ENCODE measurements around the gene FSTL4. TPM values are rescaled to one million over a fixed set of nuclear protein-coding genes. Genes with fewer than 3 reads are reported as not detected.

FSTL4 gene
- total RNA-seq, 6 donors from 2014 or later: 0.49 to 4.6 (median 1.1) TPM

- no peak overlapping the region for H3K4me3 ChIP-seq
Measured at GRCh38 chr5:133333326-133334150, 278.8 kb downstream of the FSTL4 start.

GRCh38 chr5:133332439-133333024 is 279.8 kb downstream of the FSTL4 start:
- Histone ChIP-seq H3K36me3 (no peaks in the 10 kb centered on the region), H3K27me3 (no peaks in the 10 kb centered on the region), H3K27ac (no peak overlapping the region), H3K4me3 (no peak overlapping the region), H3K9me3 (no peaks in the 10 kb centered on the region), H3K4me1 (no peaks in the 10 kb centered on the region)
- WGBS, 2 donors: 78 to 80% methylated on average over 3 to 4 of the region's 5 CpGs
- no peak for ATAC-seq (ENCODE audit: low FRiP score in 2 of 2)
- TF ChIP-seq POLR2AphosphoS5 (IDR thresholded peaks at IDR 0.05): no peak
- TF ChIP-seq POLR2A (IDR thresholded peaks at IDR 0.05): no peak
- DNase-seq: no peak

More at GRCh38 chr5:133333326-133334150, 278.8 kb downstream of the FSTL4 start:
- Histone ChIP-seq H3K36me3 (no peaks in the 10 kb centered on the region), H3K4me1 (no peaks in the 10 kb centered on the region), H3K27me3 (no peaks in the 10 kb centered on the region), H3K9me3 (no peaks in the 10 kb centered on the region), H3K27ac (no peak overlapping the region)
- 85% methylated on average over 9 to 11 of the region's 11 CpGs for WGBS, 2 donors
- no peak for TF ChIP-seq POLR2A (IDR thresholded peaks at IDR 0.05)
- no peak for TF ChIP-seq CTCF (IDR thresholded peaks at IDR 0.05)
- ATAC-seq (ENCODE audit: low FRiP score in 2 of 2) (no peak), DNase-seq (no peak)

- Histone ChIP-seq H3K9me3 (no peaks in the 10 kb centered on the region), H3K4me1 (no peaks in the 10 kb centered on the region), H3K4me3 (no peak overlapping the region), H3K27me3 (no peaks in the 10 kb centered on the region), H3K27ac (no peak overlapping the region), H3K36me3 (no peaks in the 10 kb centered on the region)
- TF ChIP-seq POLR2A (IDR thresholded peaks at IDR 0.05): no peak
- ATAC-seq (ENCODE audit: low FRiP score in 2 of 2): no peak
- WGBS, 2 donors: 71 to 80% methylated on average over 9 to 12 of the region's 12 CpGs
- no peak for DNase-seq
Measured at GRCh38 chr5:133331941-133332340, 280.4 kb downstream of the FSTL4 start.

GRCh38 chr5:133330956-133331355 is 281.4 kb downstream of the FSTL4 start:
- H3K27ac ChIP-seq: no peak overlapping the region
- H3K36me3 ChIP-seq: no peaks in the 10 kb centered on the region
- ATAC-seq (ENCODE audit: low FRiP score in 2 of 2) (no peak), DNase-seq (no peak)
- H3K4me1 ChIP-seq: no peaks in the 10 kb centered on the region
- WGBS, 2 donors: 50 to 87% methylated on average over 2 to 4 of the region's 5 CpGs
- TF ChIP-seq EP300 (IDR thresholded peaks at IDR 0.05) (no peak), CTCF (IDR thresholded peaks at IDR 0.05) (no peak), POLR2A (IDR thresholded peaks at IDR 0.05) (no peak), POLR2AphosphoS5 (IDR thresholded peaks at IDR 0.05) (no peak)
- H3K9me3 ChIP-seq: no peaks in the 10 kb centered on the region
- H3K4me3 ChIP-seq: no peak overlapping the region
- H3K27me3 ChIP-seq: no peaks in the 10 kb centered on the region

GRCh38 chr5:133328800-133329199 is 283.5 kb downstream of the FSTL4 start:
- H3K27me3 ChIP-seq: no peaks in the 10 kb centered on the region
- DNase-seq (no peak), ATAC-seq (ENCODE audit: low FRiP score in 2 of 2) (no peak)
- no peaks in the 10 kb centered on the region for H3K9me3 ChIP-seq
- no peaks in the 10 kb centered on the region for H3K4me1 ChIP-seq
- 89 to 92% methylated on average over 10 to 11 of the region's 11 CpGs for WGBS, 2 donors
- no peak overlapping the region for H3K4me3 ChIP-seq
- no peak for TF ChIP-seq CTCF (IDR thresholded peaks at IDR 0.05)
- TF ChIP-seq POLR2A (IDR thresholded peaks at IDR 0.05): no peak
- no peak for TF ChIP-seq POLR2AphosphoS5 (IDR thresholded peaks at IDR 0.05)
- TF ChIP-seq EP300 (IDR thresholded peaks at IDR 0.05): no peak
- no peak overlapping the region for H3K27ac ChIP-seq
- no peaks in the 10 kb centered on the region for H3K36me3 ChIP-seq

Data from upper lobe of left lung (tissue), 6 donors.